ENCODE results near the gene MID1.
"Not testable (repeated sequence)": the region's sequence is repeated elsewhere in the genome, so short reads cannot be mapped to it uniquely, and the experiment has no call there.

The MID1 gene

GRCh38 chrX:10617186-10617998 is 3.0 kb downstream of the MID1 start:
- DNase-seq (ENCODE audit: low spot score): no peak

DNA sequence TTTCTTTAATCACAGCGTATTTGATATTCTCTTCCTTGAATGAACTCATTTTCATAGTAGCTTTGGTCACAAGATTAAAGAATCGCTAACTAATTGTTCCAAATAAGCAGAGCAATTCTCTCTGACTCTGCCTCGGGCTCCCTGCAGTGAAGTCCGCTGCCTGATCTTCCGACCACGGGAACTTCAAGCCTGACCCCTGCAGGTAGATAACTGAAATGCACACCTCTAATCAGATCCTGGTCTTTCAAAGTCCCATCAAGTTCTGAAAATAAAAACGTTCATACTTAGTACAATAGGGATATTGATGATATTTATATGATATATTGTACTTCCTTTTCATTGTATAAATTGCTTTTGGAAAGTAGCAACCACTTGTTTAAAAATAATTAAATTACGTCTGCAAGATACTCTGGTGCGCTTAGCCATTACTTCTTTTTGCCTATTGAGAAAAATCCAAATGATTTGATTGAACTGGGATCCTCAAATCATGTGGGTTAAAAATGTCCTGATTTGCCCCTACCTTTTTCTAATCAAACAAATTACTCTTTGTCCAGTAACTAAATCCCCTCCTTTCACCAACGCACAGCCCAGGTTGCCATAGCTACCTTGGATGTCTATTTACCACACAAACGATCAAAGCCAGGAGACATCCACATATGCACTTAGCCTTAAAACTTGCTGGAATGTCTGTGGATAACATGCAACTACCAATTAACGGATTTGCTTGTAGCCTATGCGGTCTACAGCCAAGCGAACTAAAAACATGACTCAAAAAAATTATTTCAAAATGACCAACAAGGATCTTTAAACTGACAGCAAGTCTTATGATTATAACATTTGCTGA is 4.2 kb downstream of the MID1 start:
- DNase-seq (ENCODE audit: low spot score): peak; percentile 48

GRCh38 chrX:10612215-10612614 is 8.2 kb downstream of the MID1 start:
- DNase-seq (ENCODE audit: low spot score): no peak

GRCh38 chrX:10611441-10612090 is 8.8 kb downstream of the MID1 start:
- no peak for DNase-seq (ENCODE audit: low spot score)

DNA sequence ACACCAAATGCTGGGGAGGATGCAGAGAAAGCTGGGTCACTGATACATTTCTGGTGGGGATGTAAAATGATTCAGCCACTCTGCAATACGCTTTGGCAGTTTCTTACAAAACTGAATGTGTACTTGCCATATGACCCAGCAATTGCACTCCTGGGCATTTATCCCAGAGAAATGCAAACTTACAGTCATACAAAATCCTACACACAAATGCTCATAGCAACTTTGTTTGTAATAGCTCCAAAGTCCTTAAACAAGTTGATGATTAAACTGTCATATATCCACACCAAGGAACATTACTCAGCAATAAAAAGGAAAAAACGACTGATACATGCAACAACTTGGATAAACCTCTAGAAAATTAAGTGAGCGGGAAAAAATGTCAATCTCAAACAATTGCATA is 12.3 kb downstream of the MID1 start:
- DNase-seq (ENCODE audit: low spot score): no peak

- DNase-seq (ENCODE audit: low spot score): no peak
These were observed 13.2 kb downstream of the MID1 start for GRCh38 chrX:10607233-10607632.

- no peak for DNase-seq (ENCODE audit: low spot score)
These were observed 16.8 kb downstream of the MID1 start for GRCh38 chrX:10603612-10604011.

DNA sequence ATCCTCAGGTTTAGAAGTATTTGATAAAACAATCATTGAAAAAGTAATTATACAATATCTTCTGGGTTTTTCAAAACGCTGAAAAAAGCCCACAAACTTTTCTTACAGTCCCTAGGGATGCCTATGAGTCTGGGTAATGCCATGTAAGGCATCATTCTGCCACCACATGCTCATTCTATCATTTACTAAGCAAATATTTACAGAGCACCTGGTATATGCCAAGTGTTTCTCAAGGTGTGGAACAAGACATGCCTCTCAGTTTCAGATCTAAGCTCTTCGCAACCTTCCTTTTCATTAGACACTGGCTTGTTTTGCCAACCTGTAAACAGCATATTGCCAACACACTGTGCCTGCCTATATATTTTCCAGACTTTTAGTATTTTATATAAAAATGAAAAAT is 17.7 kb downstream of the MID1 start:
- DNase-seq (ENCODE audit: low spot score): no peak

DNA sequence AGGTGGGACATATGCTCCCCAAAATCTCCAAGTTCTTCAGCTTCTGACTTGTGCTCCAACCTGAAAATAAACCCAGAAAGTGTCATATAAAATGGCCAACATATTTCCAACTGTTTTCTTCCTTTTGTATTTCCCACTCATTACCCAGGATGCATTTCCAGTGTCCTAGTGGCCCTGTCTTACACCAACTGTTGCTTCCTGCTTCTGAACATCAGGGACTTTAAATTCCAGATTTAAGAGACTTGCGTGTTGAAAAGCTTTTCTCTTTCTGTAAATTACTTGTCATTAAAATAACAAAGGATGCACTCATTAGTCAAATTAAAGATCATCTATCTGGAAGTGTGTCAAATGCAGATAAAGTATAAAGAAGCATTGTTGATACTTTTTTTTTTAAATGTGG is 19.9 kb downstream of the MID1 start:
- no peak for DNase-seq (ENCODE audit: low spot score)

DNA sequence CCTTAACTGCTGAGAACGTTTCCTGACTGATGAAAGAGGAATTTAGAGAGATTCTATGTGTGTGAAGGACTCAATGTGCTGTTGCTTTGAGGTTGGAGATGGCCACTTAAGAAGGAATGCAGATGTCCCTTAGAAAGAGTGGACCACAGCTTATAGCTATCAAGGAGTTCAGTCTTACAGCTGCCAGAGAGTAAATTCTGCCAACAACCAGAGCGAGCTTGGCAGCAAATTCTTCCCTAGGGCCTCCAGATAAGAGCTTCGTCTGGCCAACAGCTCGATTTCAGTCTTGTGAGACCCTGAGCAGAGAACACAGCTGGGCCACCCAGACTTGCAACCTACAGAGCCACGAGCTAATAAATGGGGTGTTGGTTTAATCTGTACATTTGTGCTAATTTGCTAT is 21.8 kb downstream of the MID1 start:
- no peak for DNase-seq (ENCODE audit: low spot score)

DNA sequence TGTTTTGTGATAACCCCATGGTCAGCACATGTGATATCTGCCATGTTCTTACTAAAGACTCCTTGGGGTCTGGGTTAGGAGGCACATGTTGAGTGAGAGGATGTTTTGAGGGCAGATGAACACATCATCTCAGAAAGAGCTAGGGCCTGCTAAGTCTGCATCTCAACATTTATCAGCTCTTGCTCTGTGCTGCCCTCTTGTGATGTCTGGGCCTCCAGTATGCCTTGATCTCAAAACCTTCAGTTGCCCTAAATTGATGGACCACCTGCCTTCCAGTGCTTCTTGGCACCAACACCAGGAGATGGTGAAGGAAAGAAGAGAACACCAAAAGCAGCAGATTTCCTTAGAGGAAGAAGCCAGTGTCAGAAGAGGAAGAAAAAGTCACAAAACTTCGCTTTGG is 22.5 kb downstream of the MID1 start:
- DNase-seq (ENCODE audit: low spot score): no peak

GRCh38 chrX:10591363-10592335 is 28.7 kb downstream of the MID1 start:
- no peak for DNase-seq (ENCODE audit: low spot score)

GRCh38 chrX:10589787-10590186 is 30.6 kb downstream of the MID1 start:
- DNase-seq (ENCODE audit: low spot score): not testable (repeated sequence)

GRCh38 chrX:10589098-10589497 is 31.3 kb downstream of the MID1 start:
- no peak for DNase-seq (ENCODE audit: low spot score)

DNA sequence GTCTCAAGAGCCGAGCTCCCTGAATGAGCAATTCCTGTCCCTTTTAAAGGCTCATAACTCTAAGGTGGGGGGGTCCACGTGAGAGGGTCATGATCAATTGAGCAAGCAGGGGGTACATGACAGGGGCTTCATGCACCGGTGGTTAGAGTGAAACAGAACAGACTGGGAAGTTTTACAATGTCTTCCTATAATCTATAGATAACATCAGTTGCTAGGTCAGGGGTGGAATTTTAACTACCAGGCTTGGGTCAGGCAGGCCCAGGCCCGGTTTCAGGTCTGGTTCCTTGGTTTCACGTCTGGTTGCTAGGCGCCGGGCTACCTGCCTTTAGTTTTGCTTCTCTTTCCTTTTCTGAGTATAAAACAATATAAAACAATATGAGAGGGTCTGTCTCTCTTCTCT is 35.5 kb downstream of the MID1 start:
- DNase-seq (ENCODE audit: low spot score): not testable (repeated sequence)

GRCh38 chrX:10582945-10583344 is 37.4 kb downstream of the MID1 start:
- no peak for DNase-seq (ENCODE audit: low spot score)

- no peak for DNase-seq (ENCODE audit: low spot score)
These were observed 38.1 kb downstream of the MID1 start for GRCh38 chrX:10582215-10582733.

DNA sequence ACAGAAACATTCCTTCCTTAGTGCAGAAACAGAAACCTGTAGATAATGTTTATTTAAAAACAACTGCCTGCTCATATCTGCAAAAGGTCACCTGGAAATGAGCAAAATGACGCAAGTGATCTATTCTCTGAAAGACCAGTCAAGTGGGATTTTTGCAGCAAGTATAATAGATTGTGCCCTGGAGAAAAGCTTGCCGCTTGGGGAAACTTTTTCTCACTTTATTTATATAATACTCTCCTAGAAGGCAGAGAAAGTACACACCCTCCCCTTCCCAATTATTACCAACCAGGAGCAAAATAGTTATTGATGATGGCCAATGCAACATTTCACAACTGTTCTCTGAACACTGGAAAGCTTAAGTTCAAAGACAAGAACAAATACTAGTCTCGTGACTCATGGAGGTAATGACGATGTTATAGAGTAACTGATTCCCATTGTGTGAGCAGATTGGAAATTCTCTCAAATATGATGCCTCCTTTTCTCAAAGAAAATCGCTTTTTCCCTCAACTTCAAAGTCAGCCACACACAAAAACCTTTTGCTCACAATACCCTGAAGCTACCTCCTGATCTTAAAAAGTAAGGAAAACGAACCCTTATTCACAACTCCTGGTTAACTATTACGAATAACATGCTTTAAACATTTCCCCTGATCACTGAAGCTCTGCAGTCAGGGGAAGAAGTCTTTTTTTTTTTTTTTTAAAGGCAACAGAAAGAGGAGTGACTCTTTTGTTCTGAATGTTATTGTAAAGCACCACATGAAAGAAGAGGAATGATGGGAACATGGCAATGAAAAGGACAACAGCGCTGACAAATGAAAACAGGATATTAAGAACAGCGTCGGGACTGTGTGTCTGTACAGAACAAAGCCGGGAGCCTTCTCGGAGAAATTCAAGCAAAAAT is 41.0 kb downstream of the MID1 start:
- DNase-seq (ENCODE audit: low spot score): peak; percentile 57

GRCh38 chrX:10578527-10578926 is 41.9 kb downstream of the MID1 start:
- DNase-seq (ENCODE audit: low spot score): no peak

DNA sequence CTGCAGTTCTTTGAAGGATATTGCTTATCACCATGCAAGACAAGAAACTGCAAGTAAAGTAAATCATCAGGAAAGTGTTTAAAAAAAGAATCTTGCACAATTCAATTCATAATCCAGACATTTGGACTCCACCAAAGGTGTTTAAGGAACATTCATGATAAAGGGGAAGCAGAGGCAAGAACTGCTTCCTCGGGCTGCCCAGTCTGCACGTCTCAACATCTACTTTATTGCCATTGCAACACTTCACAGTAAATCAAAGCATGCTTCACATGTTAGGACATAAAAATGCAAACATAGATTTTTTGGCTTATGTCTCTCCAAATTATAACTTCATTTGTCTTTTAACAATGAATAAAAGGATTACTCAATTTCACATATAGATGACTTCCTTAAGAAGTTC is 42.5 kb downstream of the MID1 start:
- no peak for DNase-seq (ENCODE audit: low spot score)

Data from kidney capillary endothelial cell (primary cell).